AG09309 (cell line): ENCODE measurements around the gene LRCH4.

ENCODE experiments used
- DNase-seq: peaks from one replicate; pipeline ENCODE4 v3.0.0-alpha.2; 2010; ENCODE audit warnings: low read depth
- H3K4me3 ChIP-seq: 2 replicates; pipeline ENCODE4 v1.5.1; 2011; ENCODE audit warnings: mild to moderate bottlenecking, low read depth, low read length, moderate library complexity; ENCODE audit not compliant: control insufficient read depth
- TF ChIP-seq, protein P1 (sequence below): IDR thresholded peaks from 2 replicates; pipeline ENCODE4 v1.5.1; 2011; ENCODE audit warnings: mild to moderate bottlenecking, low read depth, low read length, inconsistent platforms; ENCODE audit not compliant: insufficient read depth, control insufficient read depth; ENCODE audit errors: missing control alignments

LRCH4 gene

DNA sequence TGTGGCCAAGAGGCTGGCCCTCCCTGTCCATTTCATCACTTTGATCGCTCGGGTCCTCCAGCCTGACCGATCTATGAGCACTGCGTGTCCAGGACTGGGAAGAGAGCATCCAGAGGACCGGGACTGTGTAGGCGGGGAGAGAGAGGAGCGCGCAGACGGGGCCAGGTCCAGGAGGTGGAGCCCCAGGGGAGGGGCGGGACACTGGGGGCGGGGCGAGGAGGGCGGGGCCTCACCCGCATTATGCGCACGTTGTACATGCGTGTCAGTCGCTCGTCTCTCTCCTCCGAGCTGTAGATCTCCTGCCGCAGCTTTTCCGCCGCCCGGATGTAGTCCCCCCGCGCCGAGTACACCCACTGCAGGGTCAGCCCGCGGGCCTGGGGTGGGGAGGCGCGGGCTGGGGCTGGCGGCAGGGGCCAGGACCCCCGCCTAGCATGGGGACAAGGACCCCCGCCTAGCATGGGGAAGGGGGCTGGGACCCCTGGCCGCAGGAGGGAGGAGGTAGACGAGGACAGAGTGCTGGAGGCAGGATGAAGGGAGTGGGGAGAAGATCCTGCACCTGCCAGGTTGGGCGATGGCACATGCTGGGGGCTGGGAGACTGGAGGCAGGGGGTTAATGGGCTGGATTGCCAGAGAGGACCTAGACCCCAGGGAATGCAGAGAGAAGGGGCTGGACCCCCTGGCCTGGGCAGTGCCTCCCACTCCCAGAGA is 40.8 kb upstream of the LRCH4 start:
- TF ChIP-seq, protein P1, sequence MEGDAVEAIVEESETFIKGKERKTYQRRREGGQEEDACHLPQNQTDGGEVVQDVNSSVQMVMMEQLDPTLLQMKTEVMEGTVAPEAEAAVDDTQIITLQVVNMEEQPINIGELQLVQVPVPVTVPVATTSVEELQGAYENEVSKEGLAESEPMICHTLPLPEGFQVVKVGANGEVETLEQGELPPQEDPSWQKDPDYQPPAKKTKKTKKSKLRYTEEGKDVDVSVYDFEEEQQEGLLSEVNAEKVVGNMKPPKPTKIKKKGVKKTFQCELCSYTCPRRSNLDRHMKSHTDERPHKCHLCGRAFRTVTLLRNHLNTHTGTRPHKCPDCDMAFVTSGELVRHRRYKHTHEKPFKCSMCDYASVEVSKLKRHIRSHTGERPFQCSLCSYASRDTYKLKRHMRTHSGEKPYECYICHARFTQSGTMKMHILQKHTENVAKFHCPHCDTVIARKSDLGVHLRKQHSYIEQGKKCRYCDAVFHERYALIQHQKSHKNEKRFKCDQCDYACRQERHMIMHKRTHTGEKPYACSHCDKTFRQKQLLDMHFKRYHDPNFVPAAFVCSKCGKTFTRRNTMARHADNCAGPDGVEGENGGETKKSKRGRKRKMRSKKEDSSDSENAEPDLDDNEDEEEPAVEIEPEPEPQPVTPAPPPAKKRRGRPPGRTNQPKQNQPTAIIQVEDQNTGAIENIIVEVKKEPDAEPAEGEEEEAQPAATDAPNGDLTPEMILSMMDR: no peak
- peak overlapping the region; percentile 13 for H3K4me3 ChIP-seq
- peak; percentile 11 for DNase-seq

DNA sequence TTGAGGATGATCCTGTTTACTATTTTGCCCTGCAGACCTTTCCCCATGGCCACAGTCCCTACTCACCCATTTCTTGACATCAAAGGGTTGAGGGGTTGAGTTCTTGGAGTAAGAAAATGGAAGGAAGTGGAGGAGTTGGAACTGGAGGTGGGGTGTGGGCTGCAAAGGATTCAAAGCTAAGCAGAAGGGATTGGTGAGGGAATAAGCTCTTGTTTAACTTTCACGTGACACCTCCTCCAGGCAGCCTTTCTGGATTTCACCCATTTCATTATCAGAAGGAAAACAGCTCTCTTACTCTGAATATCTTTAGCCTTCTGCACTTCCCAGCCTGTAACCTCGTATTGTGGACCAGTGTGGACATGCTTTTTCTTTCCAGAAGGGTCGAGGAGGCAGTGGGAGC is 40.1 kb upstream of the LRCH4 start:
- no peak for DNase-seq
- TF ChIP-seq, protein P1: no peak
- no peak overlapping the region; the same call in 1 of the 2 replicates for H3K4me3 ChIP-seq

DNA sequence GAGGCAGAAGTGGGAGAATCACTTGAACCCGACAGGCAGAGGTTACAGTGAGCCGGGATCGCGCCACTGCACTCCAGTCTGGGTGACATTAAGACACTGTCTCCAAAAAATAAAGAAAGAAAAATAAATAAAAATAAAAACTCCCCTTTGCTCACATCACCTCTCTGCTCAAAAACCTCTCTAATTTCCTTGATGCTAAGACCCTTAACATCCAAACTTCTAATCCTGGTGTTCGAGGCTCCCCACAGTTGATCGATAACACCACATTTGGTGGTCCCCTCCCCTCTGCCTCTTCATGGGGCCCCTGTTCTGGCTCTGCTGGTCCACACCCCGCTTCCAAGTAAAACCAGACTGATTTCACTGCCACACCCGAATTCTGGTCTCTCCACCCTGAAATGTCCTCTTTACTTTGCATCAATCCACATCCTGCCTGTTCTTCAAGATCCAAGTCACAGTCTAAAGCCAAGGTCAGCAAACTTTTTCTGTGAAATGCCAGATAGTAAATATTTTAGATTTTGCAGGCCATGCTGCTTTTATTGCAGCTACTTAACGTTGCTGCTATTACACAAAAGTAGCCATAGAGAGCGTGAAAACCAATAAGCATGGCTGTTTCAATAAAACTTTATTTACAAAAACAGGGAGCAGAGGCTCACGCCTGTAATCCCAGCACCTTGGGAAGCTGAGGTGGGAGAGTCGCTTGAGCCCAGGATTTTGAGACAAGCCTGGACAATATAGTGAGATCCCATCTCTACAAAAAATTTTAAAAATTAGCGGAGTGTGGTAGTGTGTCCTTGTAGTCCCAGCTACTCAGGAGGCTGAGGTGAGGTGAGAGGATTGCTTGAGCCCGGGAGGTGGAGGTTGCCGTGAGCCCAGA is 38.3 kb upstream of the LRCH4 start:
- H3K4me3 ChIP-seq: no peak overlapping the region
- DNase-seq: no peak
- TF ChIP-seq, protein P1: no peak

DNA sequence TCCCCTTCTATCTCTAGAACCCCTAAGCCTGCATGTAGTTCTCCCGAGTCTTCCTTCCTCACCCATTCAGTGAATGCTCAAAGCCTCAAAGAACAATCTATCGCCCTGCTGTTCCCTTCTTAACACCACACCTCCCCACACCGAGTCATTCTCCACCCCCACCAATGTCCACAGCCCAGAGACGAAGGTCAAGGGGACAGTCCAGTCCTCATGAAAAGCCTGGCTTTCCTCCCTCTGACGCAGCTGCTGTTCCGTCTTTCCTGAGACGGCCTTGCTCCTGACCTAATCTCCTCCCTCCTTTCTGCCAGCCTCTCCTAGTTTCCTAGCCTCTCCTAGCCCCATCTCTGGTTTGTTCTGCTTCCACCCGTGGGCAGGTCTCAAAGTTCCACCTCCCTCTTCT is 35.6 kb upstream of the LRCH4 start:
- TF ChIP-seq, protein P1: no peak
- DNase-seq: no peak
- H3K4me3 ChIP-seq: no peak overlapping the region

DNA sequence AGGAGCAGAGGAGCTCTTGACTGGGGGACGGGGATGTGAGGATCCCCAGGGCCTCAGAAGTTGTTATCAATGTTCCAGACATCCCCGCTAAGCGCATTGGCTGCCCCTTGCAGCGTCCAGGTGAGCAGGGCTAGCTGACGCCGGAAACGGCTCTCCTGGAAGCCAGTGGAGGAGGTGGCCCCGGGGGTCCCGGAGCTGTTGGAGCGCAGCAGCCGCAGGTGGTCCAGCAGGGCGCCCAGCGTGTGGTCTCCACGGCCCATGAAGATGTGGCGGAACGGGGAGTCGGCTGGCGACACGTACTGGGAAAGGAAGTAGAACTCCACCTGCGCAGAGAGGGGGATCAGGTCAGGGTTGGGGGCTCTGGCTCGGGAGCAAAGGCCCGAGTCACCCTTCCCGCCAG is 34.9 kb upstream of the LRCH4 start:
- DNase-seq: no peak
- H3K4me3 ChIP-seq: no peak overlapping the region
- TF ChIP-seq, protein P1: no peak

DNA sequence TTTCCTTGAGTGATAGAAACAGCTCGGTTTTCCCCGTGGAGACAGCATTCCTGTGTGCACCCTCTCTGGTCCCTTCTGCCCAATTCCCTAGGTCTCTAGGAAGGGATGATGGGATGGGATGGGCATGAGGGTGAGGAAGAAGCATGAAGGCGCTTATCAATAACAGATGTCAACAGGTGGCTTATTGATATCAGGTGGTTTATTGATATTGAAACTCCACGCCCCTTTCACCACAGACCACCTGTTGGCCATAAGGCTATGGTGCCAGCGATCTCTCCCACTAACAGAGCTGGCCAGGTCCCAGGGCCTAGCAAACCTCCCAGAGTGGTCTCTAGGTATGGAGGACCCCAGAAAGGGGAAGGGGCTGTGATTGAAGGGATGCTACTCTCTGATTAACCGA is 34.3 kb upstream of the LRCH4 start:
- H3K4me3 ChIP-seq: no peak overlapping the region
- TF ChIP-seq, protein P1: no peak
- no peak for DNase-seq
